H1 (cell line): ENCODE measurements around the gene FAM169A. TPM values are rescaled to one million over a fixed set of nuclear protein-coding genes. Genes with fewer than 3 reads are reported as not detected.

Source experiments
- EP300 ChIP-seq, 2 experiments: IDR thresholded peaks; 1 replicate in 1 of 2; 2 replicates in 1 of 2; pipeline ENCODE4 v1.6.1; 2011 to 2012; ENCODE audit warnings: low read depth in 2 of 2, low read length in 2 of 2, mild to moderate bottlenecking in 2 of 2, borderline replicate concordance in 1 of 2, inconsistent platforms in 1 of 2, moderate library complexity in 1 of 2
- USF2 ChIP-seq: IDR thresholded peaks from 2 replicates; pipeline ENCODE4 v1.6.1; 2011; ENCODE audit warnings: low read length, improper control_type of control experiment
- polyA plus RNA-seq, 7 experiments: library from polyadenylated mRNA; depleted of rRNA in 3 of 7; stranded (reverse) in 5 of 7; unstranded in 2 of 7; fragments of >200 nt in 5 of 7; fragments of 200-250 nt in 2 of 7; gene quantifications; 1 replicate in 5 of 7; 2 replicates in 1 of 7; 4 replicates in 1 of 7; pipeline versions ENCODE4 v1.2.1 to v1.2.3, GENCODE V29; 2011 to 2013; ENCODE audit warnings: missing spikeins in 2 of 7, mixed read lengths in 2 of 7
- total RNA-seq: library from RNA; stranded (reverse); fragmentation: NEBNext Ultra II Directional; extraction: Animal tissue kit (Norgen Biotek cat#: 25700); gene quantifications from 2 replicates; pipeline ENCODE4 v1.2.1, GENCODE V29; 2021

The FAM169A gene
- total and polyA plus RNA-seq, 2 of the 8 experiments (the other 6 are each of a cell fraction or from before 2014, with no cell fraction given), result 12.6 to 83.1 TPM

- TF ChIP-seq USF2, result no peak
- no peak for TF ChIP-seq EP300 (IDR thresholded peaks at IDR 0.05; ENCODE audit: borderline replicate concordance in 1 of 2, low read depth in 2 of 2, low read length in 2 of 2)
- TF ChIP-seq, all 59 proteins: peak for 0
These were observed 21.9 kb upstream of the FAM169A start (continued) for GRCh38 chr5:74888117-74888516.
